HepG2 (cell line): ENCODE measurements around the gene BCAS1. TPM values are rescaled to one million over a fixed set of nuclear protein-coding genes. Genes with fewer than 3 reads are reported as not detected.

Source experiments
- BCL6 ChIP-seq: IDR thresholded peaks from 2 replicates; pipeline ENCODE4 v1.6.1; 2016; ENCODE audit warnings: missing genetic modification reagents, missing compliant biosample characterization
- FLYWCH1 ChIP-seq: sonication (generic); formaldehyde crosslinking; IDR thresholded peaks from 2 replicates; pipeline ENCODE4 v1.8.1; 2023; ENCODE audit warnings: mild to moderate bottlenecking, missing genetic modification reagents
- ISX ChIP-seq: sonication (generic); formaldehyde crosslinking; conservative IDR thresholded peaks from 2 replicates; pipeline ENCODE4 v1.5.0; 2020; ENCODE audit warnings: missing genetic modification reagents
- JUND ChIP-seq: sonication (generic); formaldehyde crosslinking; IDR thresholded peaks from 2 replicates; pipeline ENCODE4 v1.8.0; 2022; ENCODE audit warnings: mild to moderate bottlenecking, missing genetic modification reagents
- KLF9 ChIP-seq: IDR thresholded peaks from 2 replicates; pipeline ENCODE4 v1.6.1; 2016; ENCODE audit warnings: low read depth
- LCORL ChIP-seq, 2 experiments: fragments of 450-650 bp in 1 of 2; sonication (generic) in 1 of 2; formaldehyde crosslinking in 1 of 2; IDR thresholded peaks; 2 replicates each; pipeline versions ENCODE4 v1.5.0 to v1.6.1; 2017 to 2020; ENCODE audit warnings: antibody characterized with exemption in 1 of 2, missing genetic modification reagents in 1 of 2
- NR3C1 ChIP-seq: sonication (generic); formaldehyde crosslinking; IDR thresholded peaks from 2 replicates; pipeline ENCODE4 v1.4.0; 2020; ENCODE audit warnings: missing genetic modification reagents
- TBX2 ChIP-seq: sonication (generic); formaldehyde crosslinking; IDR thresholded peaks from 2 replicates; pipeline ENCODE4 v1.5.0; 2020; ENCODE audit warnings: missing genetic modification reagents, mild to moderate bottlenecking, borderline replicate concordance
- ZNF12 ChIP-seq: sonication (generic); formaldehyde crosslinking; IDR thresholded peaks from 2 replicates; pipeline ENCODE4 v1.5.0; 2020; ENCODE audit warnings: missing genetic modification reagents
- ZNF234 ChIP-seq: sonication (generic); formaldehyde crosslinking; conservative IDR thresholded peaks from 2 replicates; pipeline ENCODE4 v1.5.1; 2020; ENCODE audit warnings: mild to moderate bottlenecking, missing genetic modification reagents
- ZNF557 ChIP-seq: sonication (generic); formaldehyde crosslinking; IDR thresholded peaks from 2 replicates; pipeline ENCODE4 v1.4.0; 2020; ENCODE audit warnings: missing genetic modification reagents
- ZNF558 ChIP-seq: sonication (generic); formaldehyde crosslinking; IDR thresholded peaks from 2 replicates; pipeline ENCODE4 v1.9.0; 2022; ENCODE audit warnings: mild to moderate bottlenecking, missing genetic modification reagents, borderline replicate concordance
- ZNF572 ChIP-seq: sonication (generic); formaldehyde crosslinking; IDR thresholded peaks from 2 replicates; pipeline ENCODE4 v1.5.1; 2020; ENCODE audit warnings: mild to moderate bottlenecking, missing genetic modification reagents
- ZNF670 ChIP-seq: sonication (generic); formaldehyde crosslinking; IDR thresholded peaks from 2 replicates; pipeline ENCODE4 v1.8.0; 2022; ENCODE audit warnings: mild to moderate bottlenecking, missing genetic modification reagents, borderline replicate concordance
- ZNF777 ChIP-seq: sonication (generic); formaldehyde crosslinking; IDR thresholded peaks from 2 replicates; pipeline ENCODE4 v1.4.0; 2020; ENCODE audit warnings: missing genetic modification reagents
- polyA plus RNA-seq, 8 experiments: library from polyadenylated mRNA; depleted of rRNA in 3 of 8; stranded (reverse) in 7 of 8; unstranded in 1 of 8; fragments of >200 nt; fragmentation: Illumina TruSeq in 4 of 8; extraction: Trizol in 4 of 8; gene quantifications; 2 replicates each; pipeline versions ENCODE4 v1.2.1 to v1.2.3, GENCODE V29; 2011 to 2016; ENCODE audit warnings: low read depth in 4 of 8, missing spikeins in 1 of 8, mixed read lengths in 1 of 8; ENCODE audit not compliant: insufficient read depth in 1 of 8
- total RNA-seq, 5 experiments: library from RNA; depleted of rRNA; stranded (reverse); fragments of >200 nt; fragmentation: Illumina TruSeq; extraction: Trizol; gene quantifications; 2 replicates each; pipeline ENCODE4 v1.2.3, GENCODE V29; 2016; ENCODE audit warnings: low read depth in 1 of 5
- TF ChIP-seq, protein P1 (sequence below): sonication (generic); formaldehyde crosslinking; IDR thresholded peaks from 2 replicates; pipeline ENCODE4 v1.5.0; 2020; ENCODE audit warnings: mild to moderate bottlenecking, missing genetic modification reagents
- TF ChIP-seq, protein P2 (sequence below), 2 experiments: sonication (generic) in 1 of 2; formaldehyde crosslinking in 1 of 2; IDR thresholded peaks; 2 replicates each; pipeline versions ENCODE4 v1.5.1 to v1.6.1; 2011 to 2020; ENCODE audit warnings: borderline replicate concordance in 1 of 2, low read depth in 1 of 2, low read length in 1 of 2, mild to moderate bottlenecking in 1 of 2, missing genetic modification reagents in 1 of 2, moderate library complexity in 1 of 2
- TF ChIP-seq, protein P3 (sequence below): sonication (generic); formaldehyde crosslinking; conservative IDR thresholded peaks from 2 replicates; pipeline ENCODE4 v1.8.1; 2023; ENCODE audit warnings: missing genetic modification reagents
- TF ChIP-seq, protein P4 (sequence below): sonication (generic); formaldehyde crosslinking; IDR thresholded peaks from 2 replicates; pipeline ENCODE4 v1.4.0; 2020; ENCODE audit warnings: missing genetic modification reagents

BCAS1 gene
- total and polyA plus RNA-seq, 2 of the 13 experiments (the other 11 are each of a cell fraction or from before 2014, with no cell fraction given) = 0.55 to 0.91 TPM

DNA sequence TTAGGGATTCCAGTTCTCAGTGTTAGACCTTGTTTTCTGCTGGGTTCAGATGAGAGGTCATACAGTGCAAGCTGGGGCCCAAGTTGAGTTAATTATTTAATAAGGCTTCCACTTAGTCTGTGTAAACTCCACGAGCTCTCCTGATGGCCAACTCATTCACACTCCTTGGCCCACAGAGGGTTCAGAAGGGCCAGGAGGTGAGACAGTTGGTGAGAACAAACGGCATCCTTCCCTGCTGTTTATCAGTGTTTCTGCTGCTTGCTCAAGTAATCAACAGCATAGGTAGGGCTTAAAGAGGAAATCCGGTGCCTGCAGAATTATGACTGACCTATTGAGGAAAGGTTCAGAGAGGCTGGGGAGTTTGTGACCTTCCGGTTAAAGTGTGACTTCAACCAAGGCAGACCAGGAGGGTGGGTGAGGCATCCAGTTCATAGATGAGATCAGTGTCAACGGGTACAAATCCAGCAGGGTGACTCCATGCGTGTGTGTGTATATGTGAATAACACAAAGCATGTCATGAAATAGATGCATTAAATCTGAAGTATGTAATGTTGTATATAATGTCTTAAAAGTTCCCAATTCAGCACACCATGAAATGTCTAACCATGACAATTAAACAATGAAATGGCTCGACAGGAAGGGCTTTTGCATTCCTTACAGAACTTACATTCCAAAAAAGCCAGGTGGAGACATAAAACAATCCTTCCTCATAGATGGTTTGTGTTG, 37.4 kb upstream of the BCAS1 start (continued):
- TF ChIP-seq TBX2 (CRISPR knock-in tag) = peak; percentile 100
- TF ChIP-seq, protein P1, sequence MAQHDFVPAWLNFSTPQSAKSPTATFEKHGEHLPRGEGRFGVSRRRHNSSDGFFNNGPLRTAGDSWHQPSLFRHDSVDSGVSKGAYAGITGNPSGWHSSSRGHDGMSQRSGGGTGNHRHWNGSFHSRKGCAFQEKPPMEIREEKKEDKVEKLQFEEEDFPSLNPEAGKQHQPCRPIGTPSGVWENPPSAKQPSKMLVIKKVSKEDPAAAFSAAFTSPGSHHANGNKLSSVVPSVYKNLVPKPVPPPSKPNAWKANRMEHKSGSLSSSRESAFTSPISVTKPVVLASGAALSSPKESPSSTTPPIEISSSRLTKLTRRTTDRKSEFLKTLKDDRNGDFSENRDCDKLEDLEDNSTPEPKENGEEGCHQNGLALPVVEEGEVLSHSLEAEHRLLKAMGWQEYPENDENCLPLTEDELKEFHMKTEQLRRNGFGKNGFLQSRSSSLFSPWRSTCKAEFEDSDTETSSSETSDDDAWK = no peak
- TF ChIP-seq ZNF670 = no peak
- TF ChIP-seq LCORL (IDR thresholded peaks at IDR 0.05) = no peak
- TF ChIP-seq LCORL (CRISPR knock-in tag; IDR thresholded peaks at IDR 0.05) = peak; percentile 71
- no peak for TF ChIP-seq ZNF234 (CRISPR knock-in tag)
- peak; percentile 76; the same call in 1 of the 2 replicates for TF ChIP-seq JUND
- peak; percentile 73 for TF ChIP-seq ZNF12
- TF ChIP-seq ZNF557 = peak; percentile 23; the same call in 1 of the 2 replicates
- TF ChIP-seq BCL6 (CRISPR knock-in tag) = peak; percentile 90
- no peak for TF ChIP-seq ISX (CRISPR knock-in tag)
- peak; percentile 57; the same call in 1 of the 2 replicates for TF ChIP-seq KLF9 (CRISPR knock-in tag)
- no peak for TF ChIP-seq FLYWCH1 (CRISPR knock-in tag)
- no peak for TF ChIP-seq ZNF558 (CRISPR knock-in tag)
- TF ChIP-seq, protein P2, sequence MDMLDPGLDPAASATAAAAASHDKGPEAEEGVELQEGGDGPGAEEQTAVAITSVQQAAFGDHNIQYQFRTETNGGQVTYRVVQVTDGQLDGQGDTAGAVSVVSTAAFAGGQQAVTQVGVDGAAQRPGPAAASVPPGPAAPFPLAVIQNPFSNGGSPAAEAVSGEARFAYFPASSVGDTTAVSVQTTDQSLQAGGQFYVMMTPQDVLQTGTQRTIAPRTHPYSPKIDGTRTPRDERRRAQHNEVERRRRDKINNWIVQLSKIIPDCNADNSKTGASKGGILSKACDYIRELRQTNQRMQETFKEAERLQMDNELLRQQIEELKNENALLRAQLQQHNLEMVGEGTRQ (IDR thresholded peaks at IDR 0.05; ENCODE audit: low read depth, low read length) = no peak
- TF ChIP-seq, protein P2 (CRISPR knock-in tag; IDR thresholded peaks at IDR 0.05; ENCODE audit: borderline replicate concordance) = no peak
- no peak for TF ChIP-seq ZNF777 (CRISPR knock-in tag)
- TF ChIP-seq, protein P3, sequence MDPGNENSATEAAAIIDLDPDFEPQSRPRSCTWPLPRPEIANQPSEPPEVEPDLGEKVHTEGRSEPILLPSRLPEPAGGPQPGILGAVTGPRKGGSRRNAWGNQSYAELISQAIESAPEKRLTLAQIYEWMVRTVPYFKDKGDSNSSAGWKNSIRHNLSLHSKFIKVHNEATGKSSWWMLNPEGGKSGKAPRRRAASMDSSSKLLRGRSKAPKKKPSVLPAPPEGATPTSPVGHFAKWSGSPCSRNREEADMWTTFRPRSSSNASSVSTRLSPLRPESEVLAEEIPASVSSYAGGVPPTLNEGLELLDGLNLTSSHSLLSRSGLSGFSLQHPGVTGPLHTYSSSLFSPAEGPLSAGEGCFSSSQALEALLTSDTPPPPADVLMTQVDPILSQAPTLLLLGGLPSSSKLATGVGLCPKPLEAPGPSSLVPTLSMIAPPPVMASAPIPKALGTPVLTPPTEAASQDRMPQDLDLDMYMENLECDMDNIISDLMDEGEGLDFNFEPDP (CRISPR knock-in tag) = no peak
- no peak for TF ChIP-seq NR3C1 (CRISPR knock-in tag)
- 0 out of 2 replicates have a peak, but pooled peaks have one; percentile 58 for TF ChIP-seq ZNF572 (CRISPR knock-in tag)
- TF ChIP-seq, protein P4, sequence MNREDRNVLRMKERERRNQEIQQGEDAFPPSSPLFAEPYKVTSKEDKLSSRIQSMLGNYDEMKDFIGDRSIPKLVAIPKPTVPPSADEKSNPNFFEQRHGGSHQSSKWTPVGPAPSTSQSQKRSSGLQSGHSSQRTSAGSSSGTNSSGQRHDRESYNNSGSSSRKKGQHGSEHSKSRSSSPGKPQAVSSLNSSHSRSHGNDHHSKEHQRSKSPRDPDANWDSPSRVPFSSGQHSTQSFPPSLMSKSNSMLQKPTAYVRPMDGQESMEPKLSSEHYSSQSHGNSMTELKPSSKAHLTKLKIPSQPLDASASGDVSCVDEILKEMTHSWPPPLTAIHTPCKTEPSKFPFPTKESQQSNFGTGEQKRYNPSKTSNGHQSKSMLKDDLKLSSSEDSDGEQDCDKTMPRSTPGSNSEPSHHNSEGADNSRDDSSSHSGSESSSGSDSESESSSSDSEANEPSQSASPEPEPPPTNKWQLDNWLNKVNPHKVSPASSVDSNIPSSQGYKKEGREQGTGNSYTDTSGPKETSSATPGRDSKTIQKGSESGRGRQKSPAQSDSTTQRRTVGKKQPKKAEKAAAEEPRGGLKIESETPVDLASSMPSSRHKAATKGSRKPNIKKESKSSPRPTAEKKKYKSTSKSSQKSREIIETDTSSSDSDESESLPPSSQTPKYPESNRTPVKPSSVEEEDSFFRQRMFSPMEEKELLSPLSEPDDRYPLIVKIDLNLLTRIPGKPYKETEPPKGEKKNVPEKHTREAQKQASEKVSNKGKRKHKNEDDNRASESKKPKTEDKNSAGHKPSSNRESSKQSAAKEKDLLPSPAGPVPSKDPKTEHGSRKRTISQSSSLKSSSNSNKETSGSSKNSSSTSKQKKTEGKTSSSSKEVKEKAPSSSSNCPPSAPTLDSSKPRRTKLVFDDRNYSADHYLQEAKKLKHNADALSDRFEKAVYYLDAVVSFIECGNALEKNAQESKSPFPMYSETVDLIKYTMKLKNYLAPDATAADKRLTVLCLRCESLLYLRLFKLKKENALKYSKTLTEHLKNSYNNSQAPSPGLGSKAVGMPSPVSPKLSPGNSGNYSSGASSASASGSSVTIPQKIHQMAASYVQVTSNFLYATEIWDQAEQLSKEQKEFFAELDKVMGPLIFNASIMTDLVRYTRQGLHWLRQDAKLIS (CRISPR knock-in tag) = peak; percentile 57; the same call in 1 of the 2 replicates
